Esophagus mucosa (tissue), 1 donor: ENCODE data around the gene CD96. TPM values are rescaled to one million over a fixed set of nuclear protein-coding genes. Genes with fewer than 3 reads are reported as not detected.
"Not testable (repeated sequence)": the region's sequence is repeated elsewhere in the genome, so short reads cannot be mapped to it uniquely, and the experiment has no call there.

Experiments
- ATAC-seq: fragments of 200-7000 bp; cut with Tn5 transposase; one replicate; pipeline ENCODE4 v1.9.1; 2020
- total RNA-seq: library from RNA; stranded (reverse); gene quantifications from one replicate; pipeline ENCODE4 v1.2.4, GENCODE V29; 2023
- donor health status: DM: yes; HTN: yes; CAD: no.

The CD96 gene
- total RNA-seq, 1 donor from 2014 or later = 1.0 TPM

GRCh38 chr3:111561902-111562301, 19.9 kb downstream of the CD96 start:
- not testable (repeated sequence) for ATAC-seq

- no peak for ATAC-seq
Observed at GRCh38 chr3:111566844-111567243, 24.8 kb downstream of the CD96 start.

GRCh38 chr3:111568355-111568754, 26.4 kb downstream of the CD96 start:
- ATAC-seq = no peak

GRCh38 chr3:111568911-111569310, 26.9 kb downstream of the CD96 start:
- no peak for ATAC-seq

GRCh38 chr3:111570404-111571030, 28.5 kb downstream of the CD96 start:
- ATAC-seq = no peak

- ATAC-seq = no peak
Observed at GRCh38 chr3:111571282-111571681, 29.3 kb downstream of the CD96 start.

- no peak for ATAC-seq
Observed at GRCh38 chr3:111571907-111572460, 30.0 kb downstream of the CD96 start.

- ATAC-seq = no peak
Observed at GRCh38 chr3:111577113-111577512, 35.1 kb downstream of the CD96 start.

- ATAC-seq = peak; percentile 91
Observed at GRCh38 chr3:111577798-111578685, 36.0 kb downstream of the CD96 start.

- ATAC-seq = no peak
Observed at GRCh38 chr3:111578867-111579266, 36.9 kb downstream of the CD96 start.

GRCh38 chr3:111579495-111579894, 37.5 kb downstream of the CD96 start:
- no peak for ATAC-seq

GRCh38 chr3:111581403-111582119, 39.6 kb downstream of the CD96 start:
- no peak for ATAC-seq

GRCh38 chr3:111582120-111582474, 40.1 kb downstream of the CD96 start:
- ATAC-seq = peak; percentile 64

- ATAC-seq = no peak
Observed at GRCh38 chr3:111584744-111585143, 42.7 kb downstream of the CD96 start.

- ATAC-seq = peak; percentile 96
Observed at GRCh38 chr3:111585217-111585616, 43.2 kb downstream of the CD96 start.

- ATAC-seq = no peak
Observed at GRCh38 chr3:111588527-111588926, 46.5 kb downstream of the CD96 start.

GRCh38 chr3:111589303-111590142, 47.5 kb downstream of the CD96 start:
- ATAC-seq = peak; percentile 27

- no peak for ATAC-seq
Observed at GRCh38 chr3:111590143-111590491, 48.1 kb downstream of the CD96 start.

GRCh38 chr3:111591555-111591954, 49.6 kb downstream of the CD96 start:
- no peak for ATAC-seq

- ATAC-seq = no peak
Observed at GRCh38 chr3:111592143-111592542, 50.1 kb downstream of the CD96 start.

- ATAC-seq = no peak
Observed at GRCh38 chr3:111592936-111593335, 50.9 kb downstream of the CD96 start.

GRCh38 chr3:111593666-111594065, 51.7 kb downstream of the CD96 start:
- peak; percentile 15 for ATAC-seq
